ENCODE data around the gene CGREF1. TPM values are rescaled to one million over a fixed set of nuclear protein-coding genes. Genes with fewer than 3 reads are reported as not detected.
A peak's percentile ranks its signal among the peaks of the same experiment; 100 is the strongest.

The CGREF1 gene
- total RNA-seq, 5 donors from 2014 or later (not counting 1 experiment from before 2014, with no cell fraction given): 0.21 to 1.1 (median 0.34) TPM; not detected in 1

DNA sequence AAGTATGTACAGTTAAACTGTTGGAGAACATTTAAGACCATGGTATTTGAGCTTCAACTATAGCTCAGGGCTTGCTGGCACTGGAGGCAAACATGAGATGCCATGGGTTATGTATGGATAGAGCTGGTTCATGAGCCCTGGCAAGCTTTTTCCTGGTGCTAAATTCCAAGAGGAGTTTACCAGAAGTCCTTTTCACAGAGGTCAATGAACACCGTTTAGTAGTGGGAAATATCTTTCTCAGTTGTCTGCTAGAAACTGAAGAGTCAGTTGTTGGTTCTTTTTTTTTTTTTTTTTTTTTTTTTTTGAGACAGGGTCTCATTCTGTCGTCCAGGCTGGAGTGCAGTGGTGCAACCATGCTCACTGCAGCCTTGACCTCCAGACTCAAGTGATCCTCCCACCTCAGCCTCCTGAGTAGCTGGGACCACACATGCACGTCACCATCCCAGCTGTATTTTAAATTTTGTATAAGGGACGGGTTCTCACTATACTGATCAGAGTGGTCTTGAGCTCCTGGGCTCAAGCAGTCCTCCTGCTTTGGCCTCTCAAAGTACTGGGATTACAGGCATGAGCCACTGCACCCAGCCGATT is 31.0 kb downstream of the CGREF1 start:
- WGBS (ENCODE audit: insufficient coverage): 100% methylated on average over 3 of the region's 5 CpGs
- CTCF ChIA-PET: interaction anchor here (0.5 to 2.1 kb wide), 7 partner anchors 9 to 1232 kb away, joined by 3 to 11 read pairs (median 4); partner anchors contain the start of genes ABHD1 (in 1 of the 2) and AGBL5 (in 1 of the 2)
- H3K27me3 ChIP-seq (replicated peaks in 1 of 2; ENCODE audit: control insufficient read depth in 2 of 2, extremely low read depth in 1 of 2, insufficient read depth in 2 of 2, low read length in 1 of 2): peaks cover 0 to 4% of the 10 kb centered on the region in 2 experiments
- ATAC-seq (replicated peaks in 1 of 4) (no peak), DNase-seq (no peak)
- Mint-ChIP-seq H3K27me3 (no peaks in the 10 kb centered on the region), H3K9me3 (no peaks in the 10 kb centered on the region), H3K36me3 (peaks cover 3% of the 10 kb centered on the region), H3K4me1 (peaks cover 17 to 20% (median 20%) of the 10 kb centered on the region in 3 donors), H3K4me3 (peak overlapping the region; percentile 32 to 80 (median 80)), H3K27ac (no peak overlapping the region)
- no peak overlapping the region for H3K4me3 ChIP-seq (ENCODE audit: control insufficient read depth in 1 of 2, extremely low read depth in 1 of 2, low read length in 1 of 2)
- no peak overlapping the region for H3K27ac ChIP-seq (ENCODE audit: low read length)
- no peaks in the 10 kb centered on the region for H3K9me3 ChIP-seq
- H3K4me1 ChIP-seq (ENCODE audit: control insufficient read depth in 1 of 2, extremely low read depth in 1 of 2, insufficient read depth in 2 of 2, low read length in 2 of 2): peaks cover 2 to 28% of the 10 kb centered on the region in 2 experiments
- H3K36me3 ChIP-seq (ENCODE audit: control insufficient read depth in 2 of 2, extremely low read depth in 1 of 2, insufficient read depth in 1 of 2, low read length in 1 of 2): no peaks in the 10 kb centered on the region
- POLR2A ChIA-PET: interaction anchor here in 1 of 2 donors (0.6 to 0.8 kb wide), 2 partner anchors 198 to 324 kb away, joined by 3 to 7 read pairs; no protein-coding TSS in a partner anchor

- POLR2A ChIA-PET: interaction anchor here in 1 of 2 donors (0.8 kb wide), 1 partner anchor 199 kb away, joined by 7 read pairs; no protein-coding TSS in a partner anchor
- CTCF ChIA-PET: interaction anchor here in 1 of 2 donors (0.7 to 2.1 kb wide), 4 partner anchors 10 to 53 kb away, joined by 3 to 8 read pairs (median 3); partner anchors contain the start of genes AGBL5 and OST4
- peaks cover 0 to 4% of the 10 kb centered on the region in 2 experiments for H3K27me3 ChIP-seq (replicated peaks in 1 of 2; ENCODE audit: control insufficient read depth in 2 of 2, extremely low read depth in 1 of 2, insufficient read depth in 2 of 2, low read length in 1 of 2)
- H3K4me3 Mint-ChIP-seq: peak within 1 kb of the TSS; percentile 80 to 84 (median 80)
- no peaks in the 10 kb centered on the region for H3K27me3 Mint-ChIP-seq
- H3K4me1 Mint-ChIP-seq: peaks cover 17 to 20% (median 20%) of the 10 kb centered on the region in 3 donors
- 10% methylated on average over 46 of the region's 54 CpGs for WGBS (ENCODE audit: insufficient coverage)
- peak within 1 kb of the TSS; percentile 82 for H3K27ac ChIP-seq (ENCODE audit: low read length)
- H3K9me3 Mint-ChIP-seq: no peaks in the 10 kb centered on the region
- peak within 1 kb of the TSS; percentile 87 to 88 for H3K27ac Mint-ChIP-seq
- no peaks in the 10 kb centered on the region for H3K9me3 ChIP-seq
- no peak for DNase-seq
- H3K4me3 ChIP-seq (ENCODE audit: control insufficient read depth in 1 of 2, extremely low read depth in 1 of 2, low read length in 1 of 2): peak within 1 kb of the TSS; percentile 58 to 67
- H3K36me3 ChIP-seq (ENCODE audit: control insufficient read depth in 2 of 2, extremely low read depth in 1 of 2, insufficient read depth in 1 of 2, low read length in 1 of 2): no peaks in the 10 kb centered on the region
- ATAC-seq (replicated peaks in 1 of 4): peak in 1 of 4 experiments; percentile 1
- peaks cover 3% of the 10 kb centered on the region for H3K36me3 Mint-ChIP-seq
- peaks cover 2 to 37% of the 10 kb centered on the region in 2 experiments for H3K4me1 ChIP-seq (ENCODE audit: control insufficient read depth in 1 of 2, extremely low read depth in 1 of 2, insufficient read depth in 2 of 2, low read length in 2 of 2)
These were observed 32.0 kb downstream of the CGREF1 start, which contains the start of gene KHK for GRCh38 chr2:27086724-27087593. Gene KHK (plus strand): TSS chr2:27086772. CDS start chr2:27087260, 488 bp downstream.

DNA sequence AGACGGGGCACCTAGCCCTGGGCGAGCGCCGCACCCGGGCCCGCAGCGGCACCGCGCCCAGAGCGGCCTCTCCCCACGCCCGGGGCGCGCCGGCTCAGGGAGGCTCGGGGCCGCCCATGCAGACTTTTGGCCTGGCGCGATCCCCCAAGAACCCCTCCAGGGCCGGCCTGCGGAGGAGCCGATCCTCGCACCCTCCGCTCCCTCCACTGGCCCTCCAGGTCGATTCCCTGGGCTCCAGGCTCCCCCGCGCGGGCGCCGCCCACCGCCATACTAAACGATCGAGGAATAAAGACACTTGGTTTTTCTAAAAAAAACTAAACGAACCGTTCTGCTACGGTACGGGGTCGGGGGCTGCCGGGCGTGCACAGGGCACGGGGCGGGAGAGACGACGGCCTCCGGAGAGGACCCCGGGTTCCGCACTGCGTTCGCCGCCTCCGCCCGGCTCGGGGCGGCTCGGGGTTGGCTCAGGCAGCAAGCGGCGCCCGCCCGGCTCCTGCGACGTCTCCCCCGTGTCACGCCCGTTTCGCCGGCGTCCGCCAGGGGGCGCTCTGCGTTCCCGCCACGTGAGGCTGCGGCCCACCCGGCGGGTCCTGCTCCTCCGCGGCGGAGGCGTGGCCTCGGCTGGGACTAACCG is 32.7 kb downstream of the CGREF1 start:
- peak; percentile 91 to 94 (median 92) for ATAC-seq (replicated peaks in 1 of 4)
- CTCF ChIA-PET: interaction anchor here in 1 of 2 donors (0.7 to 2.1 kb wide), 2 partner anchors 15 to 36 kb away, joined by 3 to 8 read pairs; partner anchors contain the start of genes AGBL5 and OST4
- Mint-ChIP-seq H3K36me3 (no peaks in the 10 kb centered on the region), H3K4me3 (peak overlapping the region; percentile 80 to 84 (median 80)), H3K4me1 (peaks cover 21 to 26% (median 24%) of the 10 kb centered on the region in 3 donors), H3K9me3 (no peaks in the 10 kb centered on the region), H3K27me3 (no peaks in the 10 kb centered on the region), H3K27ac (peak overlapping the region; percentile 87 to 88)
- WGBS (ENCODE audit: insufficient coverage): under 1% methylated on average over 81 of the region's 81 CpGs
- Histone ChIP-seq H3K4me3 (ENCODE audit: control insufficient read depth in 1 of 2, extremely low read depth in 1 of 2, low read length in 1 of 2) (peak overlapping the region; percentile 53 to 67), H3K36me3 (ENCODE audit: control insufficient read depth in 2 of 2, extremely low read depth in 1 of 2, insufficient read depth in 1 of 2, low read length in 1 of 2) (no peaks in the 10 kb centered on the region), H3K27me3 (replicated peaks in 1 of 2; ENCODE audit: control insufficient read depth in 2 of 2, extremely low read depth in 1 of 2, insufficient read depth in 2 of 2, low read length in 1 of 2) (peaks cover 0 to 4% of the 10 kb centered on the region in 2 experiments), H3K27ac (ENCODE audit: low read length) (peak overlapping the region; percentile 82), H3K4me1 (ENCODE audit: control insufficient read depth in 1 of 2, extremely low read depth in 1 of 2, insufficient read depth in 2 of 2, low read length in 2 of 2) (peaks cover 9 to 45% of the 10 kb centered on the region in 2 experiments), H3K9me3 (no peaks in the 10 kb centered on the region)
- POLR2A ChIA-PET: no interaction called here
- DNase-seq: peak; percentile 89 to 99 (median 96)

DNA sequence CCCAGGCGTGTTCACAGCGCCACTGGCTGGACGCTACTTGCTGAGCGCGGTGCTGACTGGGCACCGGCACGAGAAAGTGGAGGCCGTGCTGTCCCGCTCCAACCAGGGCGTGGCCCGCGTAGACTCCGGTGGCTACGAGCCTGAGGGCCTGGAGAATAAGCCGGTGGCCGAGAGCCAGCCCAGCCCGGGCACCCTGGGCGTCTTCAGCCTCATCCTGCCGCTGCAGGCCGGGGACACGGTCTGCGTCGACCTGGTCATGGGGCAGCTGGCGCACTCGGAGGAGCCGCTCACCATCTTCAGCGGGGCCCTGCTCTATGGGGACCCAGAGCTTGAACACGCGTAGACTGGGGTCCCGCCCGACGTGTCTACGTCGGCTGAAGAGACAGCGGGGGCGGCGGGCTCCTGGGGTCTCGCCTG is 33.2 kb downstream of the CGREF1 start:
- H3K36me3 ChIP-seq (ENCODE audit: control insufficient read depth in 2 of 2, extremely low read depth in 1 of 2, insufficient read depth in 1 of 2, low read length in 1 of 2): no peaks in the 10 kb centered on the region
- Mint-ChIP-seq H3K4me3 (peak overlapping the region; percentile 66 to 84 (median 80)), H3K4me1 (peaks cover 26 to 31% (median 29%) of the 10 kb centered on the region in 3 donors), H3K27ac (peak overlapping the region; percentile 54 to 74), H3K9me3 (no peaks in the 10 kb centered on the region), H3K36me3 (no peaks in the 10 kb centered on the region), H3K27me3 (no peaks in the 10 kb centered on the region)
- peak in 1 of 4 experiments; percentile 2 for ATAC-seq (replicated peaks in 1 of 4)
- WGBS (ENCODE audit: insufficient coverage): 4% methylated on average over 38 of the region's 38 CpGs
- DNase-seq: peak in 7 of 35 experiments; percentile 4 to 24 (median 18)
- peak overlapping the region; percentile 82 for H3K27ac ChIP-seq (ENCODE audit: low read length)
- H3K4me3 ChIP-seq (ENCODE audit: control insufficient read depth in 1 of 2, extremely low read depth in 1 of 2, low read length in 1 of 2): peak overlapping the region; percentile 53 to 67
- POLR2A ChIA-PET: no interaction called here
- peaks cover 0 to 4% of the 10 kb centered on the region in 2 experiments for H3K27me3 ChIP-seq (replicated peaks in 1 of 2; ENCODE audit: control insufficient read depth in 2 of 2, extremely low read depth in 1 of 2, insufficient read depth in 2 of 2, low read length in 1 of 2)
- H3K4me1 ChIP-seq (ENCODE audit: control insufficient read depth in 1 of 2, extremely low read depth in 1 of 2, insufficient read depth in 2 of 2, low read length in 2 of 2): peaks cover 9 to 50% of the 10 kb centered on the region in 2 experiments
- CTCF ChIA-PET: no interaction called here
- no peaks in the 10 kb centered on the region for H3K9me3 ChIP-seq

- no peak for ATAC-seq (replicated peaks in 1 of 4)
- Mint-ChIP-seq H3K4me3 (peak overlapping the region; percentile 66 to 84 (median 80)), H3K27ac (peak overlapping the region; percentile 54 to 74), H3K4me1 (peaks cover 31 to 33% (median 32%) of the 10 kb centered on the region in 3 donors), H3K9me3 (no peaks in the 10 kb centered on the region), H3K27me3 (no peaks in the 10 kb centered on the region), H3K36me3 (no peaks in the 10 kb centered on the region)
- ChIA-PET CTCF (no interaction called here), POLR2A (no interaction called here)
- H3K36me3 ChIP-seq (ENCODE audit: control insufficient read depth in 2 of 2, extremely low read depth in 1 of 2, insufficient read depth in 1 of 2, low read length in 1 of 2): no peaks in the 10 kb centered on the region
- WGBS (ENCODE audit: insufficient coverage): 81% methylated on average over 4 of the region's 10 CpGs
- H3K4me1 ChIP-seq (ENCODE audit: control insufficient read depth in 1 of 2, extremely low read depth in 1 of 2, insufficient read depth in 2 of 2, low read length in 2 of 2): peaks cover 9 to 54% of the 10 kb centered on the region in 2 experiments
- peak overlapping the region; percentile 82 for H3K27ac ChIP-seq (ENCODE audit: low read length)
- peaks cover 0 to 4% of the 10 kb centered on the region in 2 experiments for H3K27me3 ChIP-seq (replicated peaks in 1 of 2; ENCODE audit: control insufficient read depth in 2 of 2, extremely low read depth in 1 of 2, insufficient read depth in 2 of 2, low read length in 1 of 2)
- H3K9me3 ChIP-seq: no peaks in the 10 kb centered on the region
- no peak for DNase-seq
- peak overlapping the region; percentile 53 to 67 for H3K4me3 ChIP-seq (ENCODE audit: control insufficient read depth in 1 of 2, extremely low read depth in 1 of 2, low read length in 1 of 2)
These were observed 33.8 kb downstream of the CGREF1 start for GRCh38 chr2:27085062-27085672.

Measured in T-cell (primary cell).